Hepatocyte (in vitro differentiated cells): ENCODE measurements around the gene MB. TPM values are rescaled to one million over a fixed set of nuclear protein-coding genes. Genes with fewer than 3 reads are reported as not detected.

Source experiments
- DNase-seq: peaks from one replicate; pipeline ENCODE4 v3.0.0-alpha.2; 2016; ENCODE audit warnings: low spot score
- H2AFZ ChIP-seq: fragments of 200-600 bp; sonication (generic); 2 replicates; pipeline ENCODE4 v1.6.0; 2016; ENCODE audit warnings: antibody characterized with exemption, mild to moderate bottlenecking
- H3K27ac ChIP-seq: fragments of 200-600 bp; sonication (generic); 2 replicates; pipeline ENCODE4 v1.5.1; 2016; ENCODE audit warnings: mild to moderate bottlenecking
- H3K27me3 ChIP-seq: fragments of 200-600 bp; sonication (generic); 2 replicates; pipeline ENCODE4 v1.6.1; 2016
- H3K36me3 ChIP-seq: fragments of 200-600 bp; sonication (generic); replicated peaks from 2 replicates; pipeline ENCODE4 v1.5.1; 2016; ENCODE audit warnings: low read depth; ENCODE audit not compliant: insufficient read depth
- H3K4me1 ChIP-seq: fragments of 200-600 bp; sonication (generic); 2 replicates; pipeline ENCODE4 v1.5.1; 2016; ENCODE audit warnings: mild to moderate bottlenecking, moderate library complexity; ENCODE audit not compliant: insufficient read depth
- H3K4me2 ChIP-seq: fragments of 200-600 bp; sonication (generic); 2 replicates; pipeline ENCODE4 v1.6.0; 2016
- H3K4me3 ChIP-seq: fragments of 200-600 bp; sonication (generic); 2 replicates; pipeline ENCODE4 v1.5.1; 2016; ENCODE audit warnings: mild to moderate bottlenecking
- H3K79me2 ChIP-seq: fragments of 200-600 bp; sonication (generic); 2 replicates; pipeline ENCODE4 v1.6.0; 2017; ENCODE audit warnings: mild to moderate bottlenecking
- H3K9me2 ChIP-seq: fragments of 200-600 bp; sonication (generic); replicated peaks from 2 replicates; pipeline ENCODE4 v1.6.0; 2017; ENCODE audit warnings: mild to moderate bottlenecking; ENCODE audit not compliant: insufficient read depth
- H3K9me3 ChIP-seq: fragments of 200-600 bp; sonication (generic); 2 replicates; pipeline ENCODE4 v1.5.1; 2016; ENCODE audit warnings: low read depth, mild to moderate bottlenecking
- H4K20me1 ChIP-seq: fragments of 200-600 bp; sonication (generic); 2 replicates; pipeline ENCODE4 v1.6.0; 2016; ENCODE audit warnings: mild to moderate bottlenecking; ENCODE audit not compliant: insufficient read depth, poor library complexity, severe bottlenecking
- CTCF ChIP-seq: fragments of 200-600 bp; sonication (generic); IDR thresholded peaks from 2 replicates; pipeline ENCODE4 v1.5.1; 2016; ENCODE audit warnings: antibody characterized with exemption, mild to moderate bottlenecking; ENCODE audit not compliant: poor library complexity
- EZH2 ChIP-seq: fragments of 200-600 bp; sonication (generic); IDR thresholded peaks from 2 replicates; pipeline ENCODE4 v1.6.1; 2016; ENCODE audit warnings: antibody characterized with exemption, mild to moderate bottlenecking, borderline replicate concordance
- EZH2phosphoT487 ChIP-seq: fragments of 200-600 bp; sonication (generic); IDR thresholded peaks from one replicate; pipeline ENCODE4 v1.6.1; 2018; ENCODE audit warnings: antibody characterized with exemption, mild to moderate bottlenecking, low read depth, moderate library complexity; ENCODE audit not compliant: unreplicated experiment, severe bottlenecking
- WGBS: methylation state at CpG from one replicate; pipeline ENCODE4 v1.1.6; 2016; ENCODE audit warnings: low lambda C conversion rate; ENCODE audit errors: missing lambda C conversion rate; 5-methylcytosine and 5-hydroxymethylcytosine counted together
- polyA plus RNA-seq: library from polyadenylated mRNA; unstranded; fragments of >200 nt; fragmentation: Nextera tagmentation; extraction: Ambion mirVana; gene quantifications from 2 replicates; pipeline ENCODE4 v1.2.1, GENCODE V29; 2016
- total RNA-seq: library from RNA; depleted of rRNA; stranded (reverse); fragments of >200 nt; gene quantifications from 2 replicates; pipeline ENCODE4 v1.2.3, GENCODE V29; 2014

MB gene
- total and polyA plus RNA-seq, 2 experiments from 2014 or later, result 0.64 TPM; not detected in 1

GRCh38 chr22:35593891-35594470 is 23.1 kb downstream of the MB start:
- TF ChIP-seq EZH2 (no peak), EZH2phosphoT487 (no peak), CTCF (no peak)

GRCh38 chr22:35593071-35593890 is 23.8 kb downstream of the MB start:
- Histone ChIP-seq H3K36me3 (no peaks in the 10 kb centered on the region), H2AFZ (no peak overlapping the region), H3K4me2 (no peak overlapping the region), H3K27ac (no peak overlapping the region), H3K4me3 (no peak overlapping the region), H3K79me2 (no peaks in the 10 kb centered on the region), H3K9me3 (no peaks in the 10 kb centered on the region), H3K27me3 (no peaks in the 10 kb centered on the region), H4K20me1 (no peaks in the 10 kb centered on the region), H3K4me1 (no peaks in the 10 kb centered on the region), H3K9me2 (no peaks in the 10 kb centered on the region)
- WGBS, result 57% methylated on average over 3 of the region's 3 CpGs
- DNase-seq, result no peak
- no peak for TF ChIP-seq CTCF
- TF ChIP-seq EZH2phosphoT487, result no peak
- TF ChIP-seq EZH2, result no peak

More at GRCh38 chr22:35593891-35594470, 23.1 kb downstream of the MB start:
- no peaks in the 10 kb centered on the region for H3K36me3 ChIP-seq
- H3K27ac ChIP-seq, result no peak overlapping the region
- H3K4me2 ChIP-seq, result no peak overlapping the region
- H2AFZ ChIP-seq, result no peak overlapping the region
- 83% methylated on average over 14 of the region's 14 CpGs for WGBS
- H4K20me1 ChIP-seq, result no peaks in the 10 kb centered on the region
- no peaks in the 10 kb centered on the region for H3K9me3 ChIP-seq
- H3K4me1 ChIP-seq, result no peaks in the 10 kb centered on the region
- H3K79me2 ChIP-seq, result no peaks in the 10 kb centered on the region
- no peaks in the 10 kb centered on the region for H3K9me2 ChIP-seq
- no peaks in the 10 kb centered on the region for H3K27me3 ChIP-seq
- no peak for DNase-seq
- no peak overlapping the region for H3K4me3 ChIP-seq

GRCh38 chr22:35592418-35592967 is 24.6 kb downstream of the MB start:
- Histone ChIP-seq H3K27ac (no peak overlapping the region), H3K79me2 (no peaks in the 10 kb centered on the region), H3K4me3 (no peak overlapping the region), H2AFZ (no peak overlapping the region), H3K4me2 (no peak overlapping the region), H3K36me3 (no peaks in the 10 kb centered on the region), H3K4me1 (no peaks in the 10 kb centered on the region), H3K9me3 (no peaks in the 10 kb centered on the region), H4K20me1 (no peaks in the 10 kb centered on the region), H3K27me3 (no peaks in the 10 kb centered on the region), H3K9me2 (no peaks in the 10 kb centered on the region)
- TF ChIP-seq EZH2phosphoT487 (no peak), EZH2 (no peak), CTCF (no peak)
- 53% methylated on average over 4 of the region's 4 CpGs for WGBS
- no peak for DNase-seq
